Measurements from ENCODE around the gene WNT6. TPM values are rescaled to one million over a fixed set of nuclear protein-coding genes. Genes with fewer than 3 reads are reported as not detected.

WNT6 gene
- total RNA-seq, 2 donors from 2014 or later, result 0.25 to 0.37 TPM

GRCh38 chr2:218824004-218824403, 35.6 kb upstream of the WNT6 start:
- no peaks in the 10 kb centered on the region for H3K9me3 ChIP-seq
- intact Hi-C loops (cut with DNase I), result no loop called here
- no peak overlapping the region for H3K4me3 ChIP-seq
- no peak overlapping the region for H3K9ac ChIP-seq (ENCODE audit: low read depth in 2 of 2, low read length in 2 of 2)
- DNase-seq, result no peak
- no peak overlapping the region for H3K27ac ChIP-seq
- no peaks in the 10 kb centered on the region for H3K4me1 ChIP-seq
- TF ChIP-seq CTCF (IDR thresholded peaks at IDR 0.05), result no peak
- no peaks in the 10 kb centered on the region for H3K36me3 ChIP-seq
- H3K27me3 ChIP-seq, result no peaks in the 10 kb centered on the region

DNA sequence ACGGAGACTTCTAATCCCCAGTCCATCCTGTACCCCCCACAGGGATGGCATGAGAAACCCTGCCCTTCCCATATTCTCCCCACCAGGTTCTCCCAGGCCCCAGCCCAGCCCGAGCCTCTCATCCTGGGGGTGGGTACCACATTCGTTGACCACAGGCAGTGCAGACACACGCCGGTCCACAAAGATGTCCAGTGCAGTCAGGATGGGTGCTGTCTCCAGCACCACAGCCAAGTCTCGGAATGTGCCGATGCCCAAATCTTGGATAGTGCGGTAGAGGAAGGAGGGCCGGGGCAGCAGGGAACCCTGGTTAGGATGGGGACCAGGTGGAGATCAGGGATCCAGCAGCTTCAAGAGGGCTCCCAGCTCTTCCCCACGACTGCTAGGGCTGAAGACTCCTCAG, 32.8 kb upstream of the WNT6 start:
- H3K4me1 ChIP-seq, result no peaks in the 10 kb centered on the region
- TF ChIP-seq CTCF (IDR thresholded peaks at IDR 0.05), result no peak
- intact Hi-C loops (cut with DNase I), result no loop called here
- DNase-seq, result no peak
- no peaks in the 10 kb centered on the region for H3K36me3 ChIP-seq
- no peaks in the 10 kb centered on the region for H3K27me3 ChIP-seq
- H3K9ac ChIP-seq (ENCODE audit: low read depth in 2 of 2, low read length in 2 of 2), result no peak overlapping the region
- no peak overlapping the region for H3K4me3 ChIP-seq
- no peak overlapping the region for H3K27ac ChIP-seq
- no peaks in the 10 kb centered on the region for H3K9me3 ChIP-seq

DNA sequence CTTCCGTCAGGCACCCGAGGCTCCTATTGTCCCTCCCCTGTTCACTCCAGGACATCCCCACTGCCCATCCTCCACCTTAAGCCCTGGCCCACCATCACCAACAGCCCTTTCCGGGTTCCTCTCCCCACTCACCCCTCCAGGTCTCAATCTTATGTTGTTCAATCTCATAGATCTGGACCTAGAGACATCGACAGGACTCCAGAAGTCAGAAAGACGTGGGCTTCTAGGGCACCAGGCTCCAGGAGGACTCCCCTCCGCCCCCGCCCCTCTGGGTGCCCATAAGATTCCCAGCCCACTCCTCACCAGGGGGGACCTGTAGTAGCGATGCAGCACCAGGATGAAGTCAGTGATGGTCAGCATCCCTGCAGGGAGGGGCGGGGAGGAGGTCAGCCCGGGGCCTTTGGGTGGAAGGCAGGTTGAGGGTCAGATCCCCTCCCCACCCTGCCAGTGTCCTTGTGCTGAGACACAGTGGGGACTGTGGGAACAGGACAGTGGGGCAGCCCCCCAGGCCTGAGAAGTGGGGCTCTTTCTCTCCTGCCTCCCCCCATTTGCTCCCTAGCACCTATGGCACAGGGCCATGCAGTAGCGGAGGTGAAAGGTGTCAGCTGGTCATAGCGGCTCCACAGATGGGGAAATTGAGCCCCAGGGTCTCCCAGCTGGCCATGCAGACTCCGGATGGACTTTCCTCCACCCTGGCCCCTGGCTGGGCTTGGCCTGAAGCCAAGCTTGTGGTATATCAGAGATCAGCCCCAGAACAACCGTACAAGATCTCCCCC, 31.7 kb upstream of the WNT6 start:
- Histone ChIP-seq H3K36me3 (no peaks in the 10 kb centered on the region), H3K9ac (ENCODE audit: low read depth in 2 of 2, low read length in 2 of 2) (no peak overlapping the region), H3K9me3 (no peaks in the 10 kb centered on the region), H3K4me1 (no peaks in the 10 kb centered on the region), H3K27ac (no peak overlapping the region), H3K27me3 (no peaks in the 10 kb centered on the region), H3K4me3 (no peak overlapping the region)
- DNase-seq, result no peak
- intact Hi-C loops (cut with DNase I), result no loop called here
- no peak for TF ChIP-seq CTCF (IDR thresholded peaks at IDR 0.05)

DNA sequence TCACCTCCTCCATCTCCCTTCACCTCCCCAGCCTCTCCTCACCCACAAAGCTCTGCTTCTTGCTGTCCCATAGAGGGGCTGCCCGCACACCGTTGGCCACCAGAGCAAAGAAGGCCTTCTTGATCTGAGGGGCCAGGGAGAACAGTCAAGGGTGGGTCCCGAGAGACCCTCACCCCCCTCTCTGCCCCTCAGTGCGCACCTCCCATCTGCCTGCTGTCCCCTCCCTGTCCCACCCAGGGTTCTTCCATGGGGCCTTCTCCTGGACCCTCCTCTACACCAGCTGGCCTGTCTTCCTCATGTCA, 31.2 kb upstream of the WNT6 start:
- intact Hi-C loops (cut with DNase I), result no loop called here
- H3K4me3 ChIP-seq, result no peak overlapping the region

GRCh38 chr2:218829868-218830451, 29.6 kb upstream of the WNT6 start:
- Histone ChIP-seq H3K4me3 (no peak overlapping the region), H3K36me3 (no peaks in the 10 kb centered on the region), H3K27ac (no peak overlapping the region), H3K9me3 (no peaks in the 10 kb centered on the region), H3K9ac (ENCODE audit: low read depth in 2 of 2, low read length in 2 of 2) (no peak overlapping the region), H3K4me1 (no peaks in the 10 kb centered on the region), H3K27me3 (no peaks in the 10 kb centered on the region)
- TF ChIP-seq CTCF (IDR thresholded peaks at IDR 0.05), result no peak
- intact Hi-C loops (cut with DNase I), result no loop called here
- DNase-seq, result no peak

More for the DNA sequence above, 31.2 kb upstream of the WNT6 start:
- no peak overlapping the region for H3K27ac ChIP-seq
- H3K36me3 ChIP-seq, result no peaks in the 10 kb centered on the region
- H3K27me3 ChIP-seq, result no peaks in the 10 kb centered on the region
- no peaks in the 10 kb centered on the region for H3K4me1 ChIP-seq
- no peak for DNase-seq
- H3K9ac ChIP-seq (ENCODE audit: low read depth in 2 of 2, low read length in 2 of 2), result no peak overlapping the region
- H3K9me3 ChIP-seq, result no peaks in the 10 kb centered on the region
- no peak for TF ChIP-seq CTCF (IDR thresholded peaks at IDR 0.05)
